IPS DF 6.9 (cell line): ENCODE results near the gene OR2V2.

Source experiments
- DNase-seq: peaks from one replicate; pipeline ENCODE4 v3.0.0-alpha.2; 2013; ENCODE audit warnings: low read depth, low spot score
- H3K27ac ChIP-seq: one replicate; pipeline ENCODE4 v1.5.1; 2013; ENCODE audit warnings: low read length, control low read depth
- H3K27me3 ChIP-seq: 2 replicates; pipeline ENCODE4 v1.6.1; 2013; ENCODE audit warnings: mild to moderate bottlenecking, low read length; ENCODE audit not compliant: control insufficient read depth, insufficient read depth
- H3K36me3 ChIP-seq: 2 replicates; pipeline ENCODE4 v1.6.1; 2013; ENCODE audit warnings: low read length; ENCODE audit not compliant: control insufficient read depth, insufficient read depth
- H3K4me1 ChIP-seq: 2 replicates; pipeline ENCODE4 v1.6.1; 2013; ENCODE audit warnings: low read length; ENCODE audit not compliant: control insufficient read depth, insufficient read depth
- H3K4me3 ChIP-seq: 2 replicates; pipeline ENCODE4 v1.5.1; 2013; ENCODE audit warnings: mild to moderate bottlenecking, low read length
- H3K9me3 ChIP-seq: 2 replicates; pipeline ENCODE4 v1.6.1; 2013; ENCODE audit warnings: low read length, inconsistent platforms; ENCODE audit not compliant: control insufficient read depth, insufficient read depth
- WGBS: extraction: QIAGEN DNeasy Blood & Tissue Kit; methylation state at CpG from one replicate; pipeline ENCODE4 v1.1.7; 2013; ENCODE audit warnings: mixed read lengths, missing lambda C conversion rate; ENCODE audit not compliant: insufficient read length, insufficient coverage; 5-methylcytosine and 5-hydroxymethylcytosine counted together

Gene OR2V2

DNA sequence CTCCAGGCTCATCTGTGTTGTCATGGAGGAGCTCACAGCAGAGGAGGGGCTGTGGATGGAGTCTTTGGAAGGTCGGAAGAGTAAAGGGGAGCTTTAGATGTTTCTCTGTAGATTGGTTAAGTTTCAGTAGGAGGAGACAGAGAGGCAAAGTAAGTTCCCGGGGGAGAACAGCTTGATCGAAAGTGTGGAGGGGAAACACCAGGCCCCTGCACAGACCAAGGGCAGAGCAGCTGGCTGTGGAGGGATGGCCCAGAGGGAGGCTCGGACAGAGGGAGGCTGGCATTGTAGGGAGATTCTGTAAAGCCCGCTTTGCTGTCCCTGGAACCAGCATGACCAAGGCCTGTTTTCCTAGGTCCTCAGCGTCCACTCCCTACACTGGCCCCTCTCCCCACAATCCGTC lies 5.3 kb upstream of the OR2V2 start:
- Histone ChIP-seq H3K36me3 (no peaks in the 10 kb centered on the region), H3K4me3 (no peak overlapping the region), H3K9me3 (no peaks in the 10 kb centered on the region), H3K27ac (no peak overlapping the region), H3K27me3 (no peaks in the 10 kb centered on the region), H3K4me1 (no peaks in the 10 kb centered on the region)
- DNase-seq, result no peak
- no CpG with 5 or more reads among the region's 7 CpGs for WGBS

GRCh38 chr5:181145133-181145532 lies 2.3 kb upstream of the OR2V2 start:
- Histone ChIP-seq H3K27me3 (no peaks in the 10 kb centered on the region), H3K4me1 (no peaks in the 10 kb centered on the region; the same call in 1 of the 2 replicates), H3K4me3 (no peak overlapping the region), H3K36me3 (no peaks in the 10 kb centered on the region), H3K9me3 (no peaks in the 10 kb centered on the region), H3K27ac (no peak overlapping the region)
- DNase-seq, result no peak
- WGBS, result no CpG with 5 or more reads among the region's 1 CpG

- H3K36me3 ChIP-seq, result no peaks in the 10 kb centered on the region
- H3K4me3 ChIP-seq, result no peak overlapping the region
- H3K4me1 ChIP-seq, result no peaks in the 10 kb centered on the region; the same call in 1 of the 2 replicates
- DNase-seq, result no peak
- no peak overlapping the region for H3K27ac ChIP-seq
- no CpG with 5 or more reads among the region's 6 CpGs for WGBS
- no peaks in the 10 kb centered on the region; the same call in 1 of the 2 replicates for H3K27me3 ChIP-seq
- H3K9me3 ChIP-seq, result no peaks in the 10 kb centered on the region
Measured at GRCh38 chr5:181149355-181149754, 2.0 kb downstream of the OR2V2 start.

DNA sequence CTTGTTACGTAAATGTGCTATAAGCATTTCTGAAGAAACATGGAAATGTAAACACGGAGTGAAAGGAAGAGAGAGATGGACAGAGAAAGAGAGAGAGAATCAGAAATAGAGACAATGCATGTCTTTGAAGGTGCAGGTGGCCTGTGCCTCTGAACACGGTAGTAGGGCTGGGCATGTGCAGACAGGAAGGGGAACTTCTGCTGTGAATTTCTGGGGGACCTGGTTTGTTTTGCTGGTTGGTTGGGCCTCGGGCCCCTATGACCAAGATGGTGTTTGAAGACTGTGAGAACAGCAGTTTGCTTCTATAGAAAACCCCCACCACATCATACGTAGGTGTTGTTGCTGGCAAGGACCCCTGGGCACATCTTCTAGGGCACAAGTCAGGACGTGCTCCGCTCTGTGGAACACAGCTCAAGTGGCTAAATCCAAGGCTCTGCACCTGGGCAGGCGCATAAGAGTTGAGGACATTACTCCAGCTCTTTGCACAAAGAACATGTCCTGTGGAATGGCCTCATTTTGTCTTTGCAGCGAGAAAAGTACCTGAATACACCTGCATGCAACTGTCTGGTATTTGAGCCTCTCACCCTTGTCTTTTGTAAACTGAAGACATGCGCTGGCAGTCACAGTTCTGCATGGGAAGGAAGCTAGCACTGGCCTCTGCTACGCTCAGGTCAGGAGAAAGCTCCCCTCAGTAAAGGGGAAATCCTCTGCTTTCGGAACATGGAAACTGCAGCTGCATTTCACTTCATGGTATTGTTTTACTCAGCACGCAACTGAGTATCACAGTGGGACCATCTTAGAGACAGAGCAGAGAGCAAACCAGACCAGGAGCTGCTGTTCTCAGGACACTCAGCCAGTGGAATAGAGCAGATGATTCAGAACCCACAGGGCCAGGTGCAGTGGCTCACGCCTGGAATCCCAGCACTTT lies 2.7 kb downstream of the OR2V2 start:
- no peak for DNase-seq
- H3K4me3 ChIP-seq, result no peak overlapping the region
- H3K27ac ChIP-seq, result no peak overlapping the region
- H3K27me3 ChIP-seq, result no peaks in the 10 kb centered on the region; the same call in 1 of the 2 replicates
- H3K36me3 ChIP-seq, result no peaks in the 10 kb centered on the region
- no CpG with 5 or more reads among the region's 14 CpGs for WGBS
- H3K9me3 ChIP-seq, result no peaks in the 10 kb centered on the region
- H3K4me1 ChIP-seq, result no peaks in the 10 kb centered on the region; the same call in 1 of the 2 replicates

DNA sequence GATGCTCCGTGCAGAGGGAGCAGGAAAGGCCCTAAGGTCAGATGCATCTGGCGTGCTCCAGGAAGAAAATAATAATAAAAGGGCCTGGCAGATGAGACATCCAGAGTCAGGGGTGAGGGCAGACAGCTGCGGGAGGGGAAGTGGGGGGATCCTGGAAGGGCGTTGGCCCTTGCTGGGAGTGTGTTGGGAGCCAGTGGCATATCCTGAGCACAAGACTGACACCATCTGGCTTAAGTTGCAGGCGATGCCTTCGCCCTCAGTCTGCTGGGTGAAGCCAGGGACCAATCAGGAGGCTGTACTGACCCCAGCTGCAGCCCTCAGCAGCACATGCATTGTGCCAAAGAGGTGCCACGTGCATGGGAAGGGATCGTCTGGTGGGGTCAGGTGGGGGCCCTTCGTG lies 3.8 kb downstream of the OR2V2 start:
- H3K36me3 ChIP-seq, result no peaks in the 10 kb centered on the region
- H3K4me3 ChIP-seq, result no peak overlapping the region
- H3K27me3 ChIP-seq, result no peaks in the 10 kb centered on the region; the same call in 1 of the 2 replicates
- no peak overlapping the region for H3K27ac ChIP-seq
- no peaks in the 10 kb centered on the region for H3K9me3 ChIP-seq
- no peaks in the 10 kb centered on the region; the same call in 1 of the 2 replicates for H3K4me1 ChIP-seq
- no CpG with 5 or more reads among the region's 9 CpGs for WGBS
- no peak for DNase-seq

DNA sequence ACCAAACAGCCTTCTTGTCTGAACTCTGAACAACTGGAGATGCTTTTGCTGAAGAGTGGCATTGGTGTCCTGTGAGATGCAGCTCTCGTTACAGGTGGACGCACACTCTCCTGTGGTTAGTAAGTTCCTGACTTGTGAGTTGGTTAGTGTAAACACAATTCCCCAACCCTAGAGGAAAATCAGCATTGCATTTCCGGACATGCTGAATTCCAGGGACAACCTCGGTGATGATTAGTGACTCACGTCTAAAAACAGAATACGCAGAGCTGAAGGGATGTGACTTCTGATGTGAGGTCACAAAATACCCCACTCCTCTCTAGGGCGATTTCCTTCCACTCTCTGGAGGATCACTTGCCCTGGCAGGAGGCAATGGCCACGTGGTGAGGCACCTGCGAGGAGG lies 5.0 kb downstream of the OR2V2 start:
- Histone ChIP-seq H3K4me1 (no peaks in the 10 kb centered on the region; the same call in 1 of the 2 replicates), H3K36me3 (no peaks in the 10 kb centered on the region), H3K4me3 (no peak overlapping the region), H3K9me3 (no peaks in the 10 kb centered on the region), H3K27me3 (no peaks in the 10 kb centered on the region; the same call in 1 of the 2 replicates), H3K27ac (no peak overlapping the region)
- WGBS, result no CpG with 5 or more reads among the region's 9 CpGs
- DNase-seq, result no peak

DNA sequence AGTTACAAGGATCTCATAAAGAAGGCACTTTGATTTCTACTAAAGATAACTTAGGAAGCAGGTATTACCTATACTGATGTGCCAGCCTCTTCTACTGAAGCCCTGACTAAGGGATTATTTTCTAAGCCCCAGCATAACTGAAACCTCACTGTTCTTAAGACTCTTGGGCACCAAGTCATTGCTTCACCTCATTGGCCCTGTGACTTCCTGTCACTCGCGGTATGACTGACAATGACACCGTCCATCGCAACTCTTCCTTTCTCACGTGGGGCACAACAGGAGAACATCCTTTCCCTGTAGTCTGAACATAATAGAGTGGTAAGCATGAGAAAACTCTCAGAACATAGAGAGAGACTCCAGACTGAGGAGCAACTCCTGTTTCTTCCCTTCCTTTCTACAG lies 6.4 kb downstream of the OR2V2 start:
- H3K9me3 ChIP-seq, result no peaks in the 10 kb centered on the region
- H3K36me3 ChIP-seq, result no peaks in the 10 kb centered on the region
- H3K27ac ChIP-seq, result no peak overlapping the region
- no peak for DNase-seq
- no peaks in the 10 kb centered on the region; the same call in 1 of the 2 replicates for H3K27me3 ChIP-seq
- H3K4me1 ChIP-seq, result no peaks in the 10 kb centered on the region
- no peak overlapping the region for H3K4me3 ChIP-seq
- WGBS, result no CpG with 5 or more reads among the region's 5 CpGs

- H3K27me3 ChIP-seq, result no peaks in the 10 kb centered on the region; the same call in 1 of the 2 replicates
- H3K9me3 ChIP-seq, result no peaks in the 10 kb centered on the region
- no peak for DNase-seq
- H3K27ac ChIP-seq, result no peak overlapping the region
- no CpG with 5 or more reads among the region's 3 CpGs for WGBS
- no peak overlapping the region for H3K4me3 ChIP-seq
- peaks cover 4% of the 10 kb centered on the region for H3K4me1 ChIP-seq
- H3K36me3 ChIP-seq, result no peaks in the 10 kb centered on the region
Measured at GRCh38 chr5:181156758-181157157, 9.4 kb downstream of the OR2V2 start.

DNA sequence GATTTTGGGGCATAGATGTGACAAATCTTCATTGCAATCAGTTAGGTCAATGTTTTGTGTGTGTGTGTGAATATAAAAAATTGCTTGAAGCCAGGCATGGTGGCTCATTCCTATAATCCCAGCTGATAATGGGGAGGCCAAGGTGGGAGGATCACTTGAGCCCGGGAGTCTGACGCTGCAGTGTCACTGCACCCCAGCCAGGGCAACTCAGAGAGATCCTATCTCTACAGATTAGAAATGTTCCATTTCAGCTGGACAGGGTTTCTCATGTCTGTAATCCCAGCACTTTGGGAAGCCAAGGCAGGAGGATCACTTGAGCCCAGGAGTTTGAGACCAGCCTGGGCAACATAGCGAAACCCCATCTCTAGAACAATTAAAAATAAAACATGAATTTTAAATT lies 11.5 kb downstream of the OR2V2 start:
- peaks cover 5% of the 10 kb centered on the region for H3K4me1 ChIP-seq
- no CpG with 5 or more reads among the region's 3 CpGs for WGBS
- H3K4me3 ChIP-seq, result no peak overlapping the region
- H3K27me3 ChIP-seq, result no peaks in the 10 kb centered on the region; the same call in 1 of the 2 replicates
- DNase-seq, result no peak
- H3K27ac ChIP-seq, result no peak overlapping the region
- no peaks in the 10 kb centered on the region for H3K36me3 ChIP-seq
- no peaks in the 10 kb centered on the region for H3K9me3 ChIP-seq

DNA sequence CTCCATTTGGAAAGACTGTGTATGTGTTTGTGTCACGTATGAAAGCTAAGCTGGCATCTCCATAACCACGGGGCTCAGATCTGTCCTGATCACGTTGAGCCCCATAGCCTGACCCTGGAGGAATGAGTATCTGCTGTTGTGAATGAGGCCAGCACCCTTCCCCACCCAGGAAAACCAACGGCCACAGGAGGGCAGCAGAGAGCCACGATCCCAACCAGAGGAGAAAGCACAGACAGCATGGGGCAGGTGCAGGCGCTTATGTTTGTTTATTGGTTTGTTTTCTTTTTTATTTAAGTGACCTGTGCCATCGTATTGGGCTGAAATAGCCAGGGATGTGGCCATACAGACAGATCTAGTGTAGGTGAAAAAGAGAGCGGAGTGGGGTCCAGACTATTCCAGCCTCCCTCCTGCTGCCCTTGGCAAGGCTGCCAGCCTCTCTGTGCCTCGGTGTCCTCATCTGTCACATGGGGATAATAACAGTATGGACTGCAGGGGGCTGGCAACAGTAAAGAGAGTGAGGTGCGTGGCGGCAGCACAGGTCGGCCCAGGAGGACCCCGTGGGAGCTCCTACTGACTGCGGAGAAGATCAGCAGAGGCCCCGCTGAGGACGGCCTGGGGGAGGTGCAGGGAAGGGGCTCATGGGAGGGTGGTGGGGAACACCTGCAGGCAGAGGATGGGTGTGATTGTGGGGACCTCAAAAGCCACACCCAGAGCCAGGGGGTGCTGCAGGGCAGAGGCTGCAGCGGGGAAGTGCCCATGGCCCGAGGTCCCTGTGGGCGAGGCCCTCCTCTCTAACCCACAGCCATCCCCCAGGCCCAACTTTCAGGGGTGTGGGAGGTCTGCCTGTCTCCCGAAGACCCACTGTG lies 12.1 kb downstream of the OR2V2 start:
- no peak for DNase-seq
- Histone ChIP-seq H3K9me3 (no peaks in the 10 kb centered on the region), H3K36me3 (no peaks in the 10 kb centered on the region), H3K27ac (no peak overlapping the region), H3K27me3 (no peaks in the 10 kb centered on the region), H3K4me1 (peaks cover 5% of the 10 kb centered on the region), H3K4me3 (no peak overlapping the region)
- no CpG with 5 or more reads among the region's 20 CpGs for WGBS
